Measurements from ENCODE around the gene ASAP2.

GRCh38 chr2:9286554-9287399 is 80.2 kb downstream of the ASAP2 start:
- TF ChIP-seq NR3C1 (CRISPR knock-in tag; conservative IDR thresholded peaks at IDR 0.05; ENCODE audit: low read depth) (no peak), CREM (CRISPR knock-in tag; IDR thresholded peaks at IDR 0.05) (no peak), TCF7 (CRISPR knock-in tag; IDR thresholded peaks at IDR 0.05; ENCODE audit: low read depth) (no peak), ZNF512 (CRISPR knock-in tag; IDR thresholded peaks at IDR 0.05; ENCODE audit: borderline replicate concordance) (no peak), ZNF396 (CRISPR knock-in tag; IDR thresholded peaks at IDR 0.05; ENCODE audit: borderline replicate concordance) (no peak), CREB1 (CRISPR knock-in tag; IDR thresholded peaks at IDR 0.05) (no peak), ETV6 (CRISPR knock-in tag; IDR thresholded peaks at IDR 0.05) (no peak)
- TF ChIP-seq, protein P1, sequence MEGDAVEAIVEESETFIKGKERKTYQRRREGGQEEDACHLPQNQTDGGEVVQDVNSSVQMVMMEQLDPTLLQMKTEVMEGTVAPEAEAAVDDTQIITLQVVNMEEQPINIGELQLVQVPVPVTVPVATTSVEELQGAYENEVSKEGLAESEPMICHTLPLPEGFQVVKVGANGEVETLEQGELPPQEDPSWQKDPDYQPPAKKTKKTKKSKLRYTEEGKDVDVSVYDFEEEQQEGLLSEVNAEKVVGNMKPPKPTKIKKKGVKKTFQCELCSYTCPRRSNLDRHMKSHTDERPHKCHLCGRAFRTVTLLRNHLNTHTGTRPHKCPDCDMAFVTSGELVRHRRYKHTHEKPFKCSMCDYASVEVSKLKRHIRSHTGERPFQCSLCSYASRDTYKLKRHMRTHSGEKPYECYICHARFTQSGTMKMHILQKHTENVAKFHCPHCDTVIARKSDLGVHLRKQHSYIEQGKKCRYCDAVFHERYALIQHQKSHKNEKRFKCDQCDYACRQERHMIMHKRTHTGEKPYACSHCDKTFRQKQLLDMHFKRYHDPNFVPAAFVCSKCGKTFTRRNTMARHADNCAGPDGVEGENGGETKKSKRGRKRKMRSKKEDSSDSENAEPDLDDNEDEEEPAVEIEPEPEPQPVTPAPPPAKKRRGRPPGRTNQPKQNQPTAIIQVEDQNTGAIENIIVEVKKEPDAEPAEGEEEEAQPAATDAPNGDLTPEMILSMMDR (IDR thresholded peaks at IDR 0.05): no peak
- TF ChIP-seq, protein P2, sequence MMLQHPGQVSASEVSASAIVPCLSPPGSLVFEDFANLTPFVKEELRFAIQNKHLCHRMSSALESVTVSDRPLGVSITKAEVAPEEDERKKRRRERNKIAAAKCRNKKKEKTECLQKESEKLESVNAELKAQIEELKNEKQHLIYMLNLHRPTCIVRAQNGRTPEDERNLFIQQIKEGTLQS (CRISPR knock-in tag; conservative IDR thresholded peaks at IDR 0.05): no peak
- TF ChIP-seq, protein P3, sequence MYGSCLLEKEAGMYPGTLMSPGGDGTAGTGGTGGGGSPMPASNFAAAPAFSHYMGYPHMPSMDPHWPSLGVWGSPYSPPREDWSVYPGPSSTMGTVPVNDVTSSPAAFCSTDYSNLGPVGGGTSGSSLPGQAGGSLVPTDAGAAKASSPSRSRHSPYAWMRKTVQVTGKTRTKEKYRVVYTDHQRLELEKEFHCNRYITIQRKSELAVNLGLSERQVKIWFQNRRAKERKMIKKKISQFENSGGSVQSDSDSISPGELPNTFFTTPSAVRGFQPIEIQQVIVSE (CRISPR knock-in tag; IDR thresholded peaks at IDR 0.05; ENCODE audit: borderline replicate concordance): no peak

Data from WTC11 (cell line).